ENCODE data around the gene NCK1.
"Not testable (repeated sequence)": the region's sequence is repeated elsewhere in the genome, so short reads cannot be mapped to it uniquely, and the experiment has no call there.

The NCK1 gene

GRCh38 chr3:136862617-136863322 lies 762 bp downstream of the NCK1 start:
- DNase-seq (ENCODE audit: low read depth): peak; percentile 30

- DNase-seq (ENCODE audit: low read depth): no peak
Measured at GRCh38 chr3:136869282-136869681, 7.3 kb downstream of the NCK1 start.

GRCh38 chr3:136872258-136872657 lies 10.2 kb downstream of the NCK1 start:
- not testable (repeated sequence) for DNase-seq (ENCODE audit: low read depth)

GRCh38 chr3:136879510-136879909 lies 17.5 kb downstream of the NCK1 start:
- DNase-seq (ENCODE audit: low read depth): not testable (repeated sequence)

- no peak for DNase-seq (ENCODE audit: low read depth)
Measured at GRCh38 chr3:136882571-136882970, 20.6 kb downstream of the NCK1 start.

- DNase-seq (ENCODE audit: low read depth): no peak
Measured at GRCh38 chr3:136883967-136884720, 22.1 kb downstream of the NCK1 start.

- no peak for DNase-seq (ENCODE audit: low read depth)
Measured at GRCh38 chr3:136885357-136886213, 23.6 kb downstream of the NCK1 start.

- DNase-seq (ENCODE audit: low read depth): no peak
Measured at GRCh38 chr3:136889947-136890346, 27.9 kb downstream of the NCK1 start.

GRCh38 chr3:136891934-136892855 lies 30.2 kb downstream of the NCK1 start:
- no peak for DNase-seq (ENCODE audit: low read depth)

- DNase-seq (ENCODE audit: low read depth): no peak
Measured at GRCh38 chr3:136893848-136894443, 31.9 kb downstream of the NCK1 start.

- DNase-seq (ENCODE audit: low read depth): not testable (repeated sequence)
Measured at GRCh38 chr3:136897171-136897570, 35.2 kb downstream of the NCK1 start.

GRCh38 chr3:136898549-136898948 lies 36.5 kb downstream of the NCK1 start:
- no peak for DNase-seq (ENCODE audit: low read depth)

GRCh38 chr3:136898954-136899353 lies 36.9 kb downstream of the NCK1 start:
- DNase-seq (ENCODE audit: low read depth): no peak

- DNase-seq (ENCODE audit: low read depth): no peak
Measured at GRCh38 chr3:136899622-136900158, 37.7 kb downstream of the NCK1 start.

- DNase-seq (ENCODE audit: low read depth): not testable (repeated sequence)
Measured at GRCh38 chr3:136900694-136901093, 38.7 kb downstream of the NCK1 start.

GRCh38 chr3:136901391-136901790 lies 39.4 kb downstream of the NCK1 start:
- DNase-seq (ENCODE audit: low read depth): no peak

GRCh38 chr3:136902530-136902929 lies 40.5 kb downstream of the NCK1 start:
- not testable (repeated sequence) for DNase-seq (ENCODE audit: low read depth)

GRCh38 chr3:136903899-136904298 lies 41.9 kb downstream of the NCK1 start:
- DNase-seq (ENCODE audit: low read depth): no peak

- DNase-seq (ENCODE audit: low read depth): no peak
Measured at GRCh38 chr3:136904746-136905145, 42.7 kb downstream of the NCK1 start.

- DNase-seq (ENCODE audit: low read depth): no peak
Measured at GRCh38 chr3:136905549-136905948, 43.5 kb downstream of the NCK1 start.

GRCh38 chr3:136906725-136907124 lies 44.7 kb downstream of the NCK1 start:
- DNase-seq (ENCODE audit: low read depth): no peak
